GM23338 (cell line): Measurements from ENCODE around the gene SCART1. TPM values are rescaled to one million over a fixed set of nuclear protein-coding genes. Genes with fewer than 3 reads are reported as not detected.

Experiments
- ATAC-seq: fragments of 200-7000 bp; cut with Tn5 transposase; 3 replicates; pipeline ENCODE4 v1.9.1; 2020
- DNase-seq: peaks from one replicate; pipeline ENCODE4 v3.0.0-alpha.2; 2015; ENCODE audit warnings: low spot score
- H2AFZ ChIP-seq: fragments of 200-600 bp; sonication (generic); 2 replicates; pipeline ENCODE4 v1.8.0; 2016; ENCODE audit warnings: antibody characterized with exemption, mild to moderate bottlenecking, moderate library complexity
- H3F3A ChIP-seq: fragments of 200-600 bp; sonication (generic); replicated peaks from 2 replicates; pipeline ENCODE4 v1.8.0; 2017; ENCODE audit warnings: antibody characterized with exemption, mixed run types, low read depth
- H3K27ac ChIP-seq: fragments of 200-600 bp; sonication (generic); 2 replicates; pipeline ENCODE4 v1.6.1; 2016; ENCODE audit warnings: low read depth
- H3K27me3 ChIP-seq: fragments of 200-600 bp; sonication (generic); 2 replicates; pipeline ENCODE4 v1.8.0; 2016; ENCODE audit warnings: mild to moderate bottlenecking, mixed run types, moderate library complexity; ENCODE audit not compliant: insufficient read depth
- H3K36me3 ChIP-seq: fragments of 200-600 bp; sonication (generic); 2 replicates; pipeline ENCODE4 v1.8.0; 2016; ENCODE audit warnings: mild to moderate bottlenecking; ENCODE audit not compliant: insufficient read depth
- H3K4me1 ChIP-seq: fragments of 200-600 bp; sonication (generic); 2 replicates; pipeline ENCODE4 v1.8.0; 2016; ENCODE audit warnings: mild to moderate bottlenecking, moderate library complexity; ENCODE audit not compliant: insufficient read depth
- H3K4me2 ChIP-seq: fragments of 200-600 bp; sonication (generic); 2 replicates; pipeline ENCODE4 v1.7.1; 2017; ENCODE audit warnings: mixed run types
- H3K4me3 ChIP-seq: fragments of 200-600 bp; sonication (generic); 2 replicates; pipeline ENCODE4 v1.6.1; 2016; ENCODE audit warnings: mixed run types
- H3K79me2 ChIP-seq: fragments of 200-600 bp; sonication (generic); replicated peaks from 2 replicates; pipeline ENCODE4 v1.8.0; 2017; ENCODE audit warnings: mild to moderate bottlenecking; ENCODE audit not compliant: insufficient read depth
- H3K9me2 ChIP-seq: fragments of 200-600 bp; sonication (generic); 2 replicates; pipeline ENCODE4 v1.8.0; 2017; ENCODE audit not compliant: insufficient read depth
- H4K20me1 ChIP-seq: fragments of 200-600 bp; sonication (generic); replicated peaks from 2 replicates; pipeline ENCODE4 v1.8.0; 2017; ENCODE audit warnings: mild to moderate bottlenecking; ENCODE audit not compliant: insufficient read depth
- H3K27ac Mint-ChIP-seq: 2 replicates; pipeline ENCODE4 v1.8.0; 2020; ENCODE audit warnings: inconsistent platforms, mild to moderate bottlenecking, moderate library complexity, mixed read lengths
- H3K27me3 Mint-ChIP-seq: 3 replicates; pipeline ENCODE4 v1.8.0; 2022; ENCODE audit warnings: low read depth, mild to moderate bottlenecking, moderate library complexity, mixed read lengths, inconsistent platforms; ENCODE audit not compliant: insufficient read depth, poor library complexity
- H3K36me3 Mint-ChIP-seq: 3 replicates; pipeline ENCODE4 v1.8.0; 2021; ENCODE audit warnings: low read depth, mild to moderate bottlenecking, inconsistent platforms, moderate library complexity, mixed read lengths
- H3K4me1 Mint-ChIP-seq: 3 replicates; pipeline ENCODE4 v1.8.0; 2020; ENCODE audit warnings: mild to moderate bottlenecking, inconsistent platforms, mixed read lengths
- H3K4me3 Mint-ChIP-seq: 3 replicates; pipeline ENCODE4 v1.8.0; 2021; ENCODE audit warnings: moderate library complexity, mild to moderate bottlenecking, inconsistent platforms, mixed read lengths
- H3K9me3 Mint-ChIP-seq: 3 replicates; pipeline ENCODE4 v1.8.0; 2020; ENCODE audit warnings: moderate library complexity, mild to moderate bottlenecking, inconsistent platforms, mixed read lengths
- CREB1 ChIP-seq: fragments of 250-450 bp; sonication (Bioruptor Pico); IDR thresholded peaks from 2 replicates; pipeline ENCODE4 v1.5.0; 2020; ENCODE audit warnings: low read depth, mild to moderate bottlenecking, moderate library complexity
- CTCF ChIP-seq, 2 experiments: fragments of 200-600 bp in 1 of 2; sonication (generic) in 1 of 2; conservative IDR thresholded peaks; 2 replicates each; pipeline versions ENCODE4 v1.5.1 to v1.6.1; 2016 to 2017; ENCODE audit warnings: antibody characterized with exemption in 2 of 2, low read depth in 2 of 2, mild to moderate bottlenecking in 2 of 2, moderate library complexity in 1 of 2
- EZH2 ChIP-seq: fragments of 200-600 bp; sonication (generic); IDR thresholded peaks from one replicate; pipeline ENCODE4 v1.8.0; 2017; ENCODE audit warnings: antibody characterized with exemption, mild to moderate bottlenecking, low read depth; ENCODE audit not compliant: unreplicated experiment
- EZH2phosphoT487 ChIP-seq: fragments of 200-600 bp; sonication (generic); IDR thresholded peaks from one replicate; pipeline ENCODE4 v1.8.1; 2018; ENCODE audit warnings: antibody characterized with exemption; ENCODE audit not compliant: unreplicated experiment
- NANOG ChIP-seq: IDR thresholded peaks from 2 replicates; pipeline ENCODE4 v1.6.1; 2016; ENCODE audit warnings: antibody characterized with exemption, borderline replicate concordance
- POLR2AphosphoS5 ChIP-seq: IDR thresholded peaks from 2 replicates; pipeline ENCODE4 v1.6.1; 2016; ENCODE audit warnings: antibody characterized with exemption, low read depth
- ZNF331 ChIP-seq: fragments of 250-450 bp; sonication (Bioruptor Pico); IDR thresholded peaks from 2 replicates; pipeline ENCODE4 v1.5.0; 2020; ENCODE audit warnings: low read depth, mild to moderate bottlenecking, moderate library complexity
- ZNF462 ChIP-seq: fragments of 250-450 bp; sonication (Bioruptor Pico); IDR thresholded peaks from 2 replicates; pipeline ENCODE4 v1.5.0; 2020; ENCODE audit warnings: mild to moderate bottlenecking, moderate library complexity
- polyA plus RNA-seq: library from polyadenylated mRNA; unstranded; fragments of >200 nt; fragmentation: Nextera tagmentation; extraction: Ambion mirVana; gene quantifications from 2 replicates; pipeline ENCODE4 v1.2.1, GENCODE V29; 2016
- total RNA-seq: library from RNA; depleted of rRNA; stranded (reverse); fragments of >200 nt; shearing (Covaris generic); gene quantifications from 2 replicates; pipeline ENCODE4 v1.2.3, GENCODE V29; 2014

Gene SCART1
- total and polyA plus RNA-seq, 2 experiments from 2014 or later = 0.59 TPM; not detected in 1

GRCh38 chr10:133461841-133462240 lies 8.1 kb downstream of the SCART1 start (continued):
- TF ChIP-seq ZNF462 (CRISPR knock-in tag) (no peak), EZH2 (no peak), POLR2AphosphoS5 (no peak), EZH2phosphoT487 (no peak)

- Mint-ChIP-seq H3K4me3 (no peak overlapping the region), H3K27me3 (peaks cover 41% of the 10 kb centered on the region), H3K27ac (no peak overlapping the region), H3K4me1 (no peaks in the 10 kb centered on the region), H3K36me3 (peaks cover 12% of the 10 kb centered on the region; the same call in 1 of the 3 replicates), H3K9me3 (peaks cover 57% of the 10 kb centered on the region)
- Histone ChIP-seq H3F3A (no peaks in the 10 kb centered on the region), H3K4me2 (no peak overlapping the region), H3K36me3 (no peaks in the 10 kb centered on the region), H2AFZ (no peak overlapping the region), H3K79me2 (no peaks in the 10 kb centered on the region), H3K4me3 (no peak overlapping the region), H3K4me1 (no peaks in the 10 kb centered on the region), H3K9me2 (no peaks in the 10 kb centered on the region), H3K27ac (no peak overlapping the region), H4K20me1 (no peaks in the 10 kb centered on the region), H3K27me3 (peaks cover 23% of the 10 kb centered on the region)
- ATAC-seq = no peak
- no peak for TF ChIP-seq EZH2phosphoT487
- peak; percentile 48 for TF ChIP-seq ZNF331 (CRISPR knock-in tag)
- TF ChIP-seq CTCF (conservative IDR thresholded peaks at IDR 0.05; ENCODE audit: low read depth in 2 of 2) = no peak
- no peak for TF ChIP-seq NANOG
- no peak for TF ChIP-seq CREB1 (CRISPR knock-in tag)
- TF ChIP-seq POLR2AphosphoS5 = no peak
- DNase-seq = no peak
Observed at GRCh38 chr10:133462512-133463305, 9.0 kb downstream of the SCART1 start.
